OCI-LY3 (cell line): ENCODE data around the gene C1orf232.

Experiments
- H2AFZ ChIP-seq: fragments of 200-600, 300-600 bp; shearing (Covaris generic); 2 replicates; pipeline ENCODE4 v1.6.0; 2014; ENCODE audit warnings: antibody characterized with exemption, low read depth, low read length
- H3K27ac ChIP-seq: fragments of 200-600, 300-600 bp; sonication (generic); 2 replicates; pipeline ENCODE4 v1.5.1; 2014; ENCODE audit warnings: mild to moderate bottlenecking, low read length, moderate library complexity, mixed read lengths
- H3K27me3 ChIP-seq: fragments of 200-600, 300-600 bp; sonication (generic); 2 replicates; pipeline ENCODE4 v1.6.1; 2014; ENCODE audit warnings: low read depth, low read length, mixed read lengths
- H3K36me3 ChIP-seq: fragments of 200-600, 300-600 bp; sonication (generic); replicated peaks from 2 replicates; pipeline ENCODE3; 2014; ENCODE audit warnings: low read depth, low read length, mixed read lengths
- H3K4me1 ChIP-seq: fragments of 300-600, 200-600 bp; sonication (generic); 2 replicates; pipeline ENCODE4 v1.6.1; 2014; ENCODE audit warnings: low read length, mixed read lengths
- H3K4me2 ChIP-seq: fragments of 200-600, 300-600 bp; sonication (generic); 2 replicates; pipeline ENCODE4 v1.6.1; 2014; ENCODE audit warnings: low read length, mixed read lengths
- H3K4me3 ChIP-seq: fragments of 300-600, 200-600 bp; sonication (generic); 2 replicates; pipeline ENCODE4 v1.5.1; 2014; ENCODE audit warnings: antibody characterized with exemption, mild to moderate bottlenecking, low read length, moderate library complexity
- H3K79me2 ChIP-seq: fragments of 300-600, 200-600 bp; shearing (Covaris generic); 2 replicates; pipeline ENCODE4 v1.6.1; 2014; ENCODE audit warnings: mild to moderate bottlenecking, low read length, mixed read lengths
- H3K9ac ChIP-seq: fragments of 300-600, 200-600 bp; shearing (Covaris generic); 2 replicates; pipeline ENCODE4 v1.6.0; 2014; ENCODE audit warnings: mild to moderate bottlenecking, low read length, moderate library complexity
- H3K9me3 ChIP-seq: fragments of 200-600, 300-600 bp; shearing (Covaris generic); 2 replicates; pipeline ENCODE4 v1.6.1; 2014; ENCODE audit warnings: low read length, mixed read lengths; ENCODE audit not compliant: insufficient read depth
- H4K20me1 ChIP-seq: fragments of 200-600, 300-600 bp; sonication (generic); 2 replicates; pipeline ENCODE4 v1.6.1; 2016; ENCODE audit warnings: low read length, mixed read lengths; ENCODE audit not compliant: insufficient read depth
- CTCF ChIP-seq: fragments of 200-600, 300-600 bp; sonication (generic); IDR thresholded peaks from 2 replicates; pipeline ENCODE4 v1.5.1; 2014; ENCODE audit warnings: antibody characterized with exemption, low read length, low read depth
- EZH2phosphoT487 ChIP-seq: fragments of 200-600 bp; shearing (Covaris generic); IDR thresholded peaks from 2 replicates; pipeline ENCODE4 v1.6.1; 2018; ENCODE audit warnings: antibody characterized with exemption, mixed run types, low read depth

C1orf232 gene

DNA sequence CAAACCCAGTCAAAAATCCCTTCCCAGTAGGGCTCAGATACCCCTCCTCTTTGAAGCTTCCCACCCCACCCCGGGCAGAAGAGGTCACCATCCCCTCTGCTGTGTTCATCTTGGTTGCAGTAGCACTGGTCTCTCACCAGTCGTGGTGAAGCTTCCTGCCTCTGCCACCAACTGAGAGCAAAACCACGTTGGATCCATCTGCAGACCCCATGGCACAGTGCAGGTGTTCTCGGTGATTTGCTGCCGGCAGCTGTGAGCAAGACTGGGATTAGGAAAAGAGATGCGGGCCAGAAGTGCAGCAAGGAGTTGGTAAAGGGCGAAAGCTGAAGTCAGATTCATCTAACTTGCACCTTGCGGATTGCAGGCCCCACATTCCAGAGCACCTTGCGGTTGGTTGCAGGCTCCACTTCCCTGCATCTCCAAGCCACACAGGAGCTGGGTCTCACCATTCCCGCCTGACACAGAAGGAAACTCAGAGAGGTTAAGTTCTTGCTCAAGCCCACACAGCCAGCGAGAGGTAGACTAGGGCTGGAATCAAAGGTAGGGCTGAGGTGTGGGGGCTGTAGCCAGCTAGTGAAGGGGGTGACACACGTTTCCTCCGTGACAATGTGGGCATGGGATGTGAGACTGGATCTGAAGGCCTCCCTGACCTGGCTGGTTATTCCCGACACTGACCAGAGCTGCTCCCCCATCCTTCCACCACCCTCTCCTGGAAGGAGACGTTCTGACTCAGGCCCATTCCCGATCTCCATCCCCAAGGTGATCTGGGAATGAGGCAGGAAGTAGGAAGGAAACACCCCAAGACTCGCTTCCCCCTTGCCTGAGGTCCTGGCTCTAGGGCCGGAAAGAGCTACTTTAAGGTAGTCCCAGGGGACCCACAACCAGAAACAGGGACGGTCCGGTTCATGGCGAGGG lies 13.1 kb downstream of the C1orf232 start:
- H3K4me2 ChIP-seq = no peak overlapping the region
- no peak overlapping the region for H3K4me3 ChIP-seq
- H4K20me1 ChIP-seq = no peaks in the 10 kb centered on the region
- no peaks in the 10 kb centered on the region for H3K79me2 ChIP-seq
- H2AFZ ChIP-seq = no peak overlapping the region
- H3K36me3 ChIP-seq = no peaks in the 10 kb centered on the region
- no peak for TF ChIP-seq EZH2phosphoT487
- no peak for TF ChIP-seq CTCF
- no peaks in the 10 kb centered on the region for H3K27me3 ChIP-seq
- no peaks in the 10 kb centered on the region for H3K4me1 ChIP-seq
- no peaks in the 10 kb centered on the region for H3K9me3 ChIP-seq
- no peak overlapping the region for H3K27ac ChIP-seq
- no peak overlapping the region for H3K9ac ChIP-seq

DNA sequence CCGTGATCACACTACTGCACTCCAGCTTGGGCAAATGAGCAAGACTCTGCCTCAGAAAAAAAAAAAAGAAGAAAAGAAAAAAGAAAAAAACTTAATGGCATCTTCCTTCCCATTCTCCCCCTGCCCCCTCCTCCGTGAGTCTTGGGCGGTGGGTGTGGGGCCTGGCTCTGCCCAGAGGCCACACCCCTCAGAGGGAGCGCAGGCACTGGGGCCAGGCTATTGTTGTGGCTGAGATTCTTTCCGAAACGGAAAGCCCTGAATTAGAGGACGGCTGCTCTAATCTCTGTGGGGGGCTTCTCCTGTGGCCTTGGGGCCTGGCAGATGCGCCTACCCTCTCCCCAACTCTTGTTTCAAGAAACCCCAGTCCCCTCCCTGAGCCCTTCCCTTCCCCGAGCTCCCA lies 14.0 kb downstream of the C1orf232 start:
- Histone ChIP-seq H4K20me1 (no peaks in the 10 kb centered on the region), H3K4me3 (no peak overlapping the region), H3K27me3 (no peaks in the 10 kb centered on the region; the same call in 1 of the 2 replicates), H3K36me3 (no peaks in the 10 kb centered on the region), H3K9me3 (no peaks in the 10 kb centered on the region), H3K4me1 (no peaks in the 10 kb centered on the region), H3K4me2 (no peak overlapping the region), H3K9ac (no peak overlapping the region), H3K27ac (no peak overlapping the region), H3K79me2 (no peaks in the 10 kb centered on the region), H2AFZ (no peak overlapping the region)
- no peak for TF ChIP-seq CTCF
- no peak for TF ChIP-seq EZH2phosphoT487

- Histone ChIP-seq H3K4me3 (no peak overlapping the region), H4K20me1 (no peaks in the 10 kb centered on the region), H3K9me3 (no peaks in the 10 kb centered on the region), H3K79me2 (no peaks in the 10 kb centered on the region), H3K27me3 (no peaks in the 10 kb centered on the region; the same call in 1 of the 2 replicates), H3K4me1 (no peaks in the 10 kb centered on the region), H3K36me3 (no peaks in the 10 kb centered on the region), H3K4me2 (no peak overlapping the region), H2AFZ (no peak overlapping the region), H3K9ac (no peak overlapping the region), H3K27ac (no peak overlapping the region)
- TF ChIP-seq EZH2phosphoT487 (no peak), CTCF (no peak)
Measured at GRCh38 chr1:26153966-26154532, 14.7 kb downstream of the C1orf232 start.

DNA sequence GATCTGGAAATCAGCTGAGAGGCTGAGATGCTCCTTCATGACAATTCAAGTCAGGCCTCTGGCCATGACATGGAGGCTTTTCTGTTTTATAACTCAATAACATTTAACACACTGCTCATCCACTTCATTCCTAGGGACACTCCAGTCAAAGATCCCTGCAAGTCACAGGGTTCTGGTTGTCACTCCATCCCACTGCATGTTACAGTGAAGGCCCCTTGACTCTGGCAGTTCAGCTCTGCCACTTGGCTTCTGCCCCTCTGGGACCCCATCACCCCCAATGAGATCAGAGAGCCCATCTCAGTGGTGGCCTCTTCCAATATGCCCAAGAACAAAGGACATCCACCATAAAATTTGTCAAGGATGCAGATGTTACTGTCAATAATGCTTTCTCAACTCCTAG lies 19.9 kb downstream of the C1orf232 start:
- H3K27me3 ChIP-seq = no peaks in the 10 kb centered on the region; the same call in 1 of the 2 replicates
- no peaks in the 10 kb centered on the region for H4K20me1 ChIP-seq
- TF ChIP-seq CTCF (no peak), EZH2phosphoT487 (no peak)

More for the DNA sequence above, 19.9 kb downstream of the C1orf232 start:
- no peaks in the 10 kb centered on the region for H3K9me3 ChIP-seq
- H3K4me3 ChIP-seq = no peak overlapping the region
- H2AFZ ChIP-seq = no peak overlapping the region
- no peak overlapping the region for H3K27ac ChIP-seq
- peaks cover 3% of the 10 kb centered on the region; the same call in 1 of the 2 replicates for H3K4me1 ChIP-seq
- H3K79me2 ChIP-seq = no peaks in the 10 kb centered on the region
- H3K9ac ChIP-seq = no peak overlapping the region
- no peaks in the 10 kb centered on the region for H3K36me3 ChIP-seq
- no peak overlapping the region for H3K4me2 ChIP-seq
